HG03442 (cell line): ENCODE data around the gene CALR3.
"Not testable (repeated sequence)": the region's sequence is repeated elsewhere in the genome, so short reads cannot be mapped to it uniquely, and the experiment has no call there.

Experiments used
- ATAC-seq: cut with Tn5 transposase; IDR thresholded peaks from one replicate; pipeline ENCODE4 v1.9.1; 2021; ENCODE audit warnings: mild to moderate bottlenecking, moderate library complexity; ENCODE audit not compliant: unreplicated experiment

Gene CALR3, protein sequence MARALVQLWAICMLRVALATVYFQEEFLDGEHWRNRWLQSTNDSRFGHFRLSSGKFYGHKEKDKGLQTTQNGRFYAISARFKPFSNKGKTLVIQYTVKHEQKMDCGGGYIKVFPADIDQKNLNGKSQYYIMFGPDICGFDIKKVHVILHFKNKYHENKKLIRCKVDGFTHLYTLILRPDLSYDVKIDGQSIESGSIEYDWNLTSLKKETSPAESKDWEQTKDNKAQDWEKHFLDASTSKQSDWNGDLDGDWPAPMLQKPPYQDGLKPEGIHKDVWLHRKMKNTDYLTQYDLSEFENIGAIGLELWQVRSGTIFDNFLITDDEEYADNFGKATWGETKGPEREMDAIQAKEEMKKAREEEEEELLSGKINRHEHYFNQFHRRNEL

GRCh38 chr19:16495982-16496612 is at the start of gene CALR3, which contains the start of gene C19orf44:
Gene CALR3, minus strand, starts transcription at chr19:16496167. Its CDS starts 38 bp downstream, at chr19:16496129.
Gene C19orf44, plus strand, starts transcription at chr19:16496394. Its CDS starts 4,399 bp downstream, at chr19:16500793.
- peak; percentile 95 for ATAC-seq

- ATAC-seq = no peak
Observed at GRCh38 chr19:16544473-16545231, 48.7 kb upstream of the CALR3 start.

DNA sequence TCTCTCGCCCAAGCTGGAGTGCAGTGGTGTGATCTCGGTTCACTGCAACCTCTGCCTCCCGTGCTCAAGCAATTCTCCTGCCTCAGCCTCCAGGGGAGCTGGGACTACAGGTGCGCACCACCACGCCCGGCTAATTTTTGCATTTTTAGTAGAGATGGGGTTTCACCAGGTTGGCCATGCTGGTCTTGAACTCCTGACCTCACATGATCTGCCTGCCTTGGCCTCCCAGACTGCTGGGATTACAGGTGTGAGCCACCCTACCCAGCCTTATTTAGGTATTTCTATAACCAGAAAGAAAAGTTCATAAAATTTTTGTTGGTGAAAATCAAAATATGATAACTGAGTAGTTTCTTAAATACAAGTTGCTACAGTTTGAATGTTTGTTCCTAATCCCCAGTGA is 47.8 kb upstream of the CALR3 start:
- ATAC-seq = not testable (repeated sequence)

DNA sequence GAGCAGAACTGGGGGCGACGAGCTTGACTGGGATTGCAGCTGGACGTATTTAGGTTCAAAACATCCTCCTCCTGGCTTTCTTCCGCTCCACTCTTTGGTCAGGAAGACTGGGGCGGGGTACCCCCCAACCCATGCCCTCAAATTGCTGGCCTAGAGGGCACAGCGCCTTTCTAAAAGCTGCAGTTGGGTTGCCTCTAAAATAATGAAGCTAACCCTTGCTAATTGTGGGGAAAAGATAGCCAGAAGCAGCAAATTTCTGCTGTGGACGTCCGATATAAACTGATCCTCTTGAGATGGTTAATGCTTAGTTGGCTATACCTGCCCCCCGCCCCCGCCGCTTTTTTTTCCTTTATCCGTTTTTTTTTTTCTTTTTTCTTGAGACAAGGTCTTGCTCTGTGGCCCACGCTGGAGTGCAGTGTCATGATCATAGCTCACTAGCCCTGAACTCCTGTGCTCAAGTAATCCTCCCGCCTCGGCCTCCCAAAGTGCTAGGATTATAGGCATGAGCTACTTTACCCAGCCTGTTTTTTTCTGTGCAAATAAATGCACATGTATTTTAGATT is 47.0 kb upstream of the CALR3 start:
- ATAC-seq = no peak

DNA sequence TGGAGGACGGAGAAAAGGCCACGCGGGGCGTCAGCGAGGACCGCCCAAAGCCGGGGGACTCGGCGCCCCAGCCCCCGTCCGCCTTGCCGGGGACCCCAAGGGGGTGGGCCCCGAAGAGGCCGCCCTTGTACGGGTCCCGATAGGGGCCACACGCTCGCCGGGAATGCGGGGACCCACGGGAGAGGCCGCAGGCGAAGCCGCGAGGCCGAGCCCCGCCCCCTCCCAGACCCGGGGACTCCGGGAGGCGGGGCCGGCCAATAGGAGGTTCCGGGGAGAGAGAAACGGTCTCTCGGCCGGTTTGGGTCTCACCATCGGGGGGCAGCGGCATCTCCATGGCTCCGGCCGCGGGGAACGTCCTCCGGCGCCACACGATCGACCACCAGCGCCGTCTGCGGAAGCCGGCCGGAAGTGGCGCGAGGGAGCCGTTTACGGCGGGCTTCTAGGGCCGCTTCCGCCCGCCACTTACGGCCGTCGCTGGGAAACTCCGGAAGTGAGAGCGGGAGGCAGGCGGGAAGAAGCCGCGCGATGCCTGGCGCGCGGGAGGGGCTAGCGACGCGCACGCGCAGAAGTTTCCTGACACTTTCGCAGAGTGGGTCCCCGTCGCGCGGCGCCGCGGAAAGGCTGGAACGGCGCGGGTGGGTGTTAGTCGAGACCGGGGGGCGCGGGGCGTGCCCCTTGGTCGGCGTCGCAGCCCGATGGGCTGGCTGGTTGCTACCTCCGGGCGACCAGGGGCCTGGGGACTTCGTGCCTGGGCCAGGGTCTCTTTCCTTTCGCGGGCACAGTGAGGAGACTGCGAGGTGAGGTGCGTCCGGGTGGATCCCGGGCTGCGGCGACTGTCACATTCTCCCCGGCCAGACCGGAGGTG is 46.3 kb upstream of the CALR3 start, which contains the start of gene CHERP:
Gene CHERP, minus strand, starts transcription at position 393 of the 865 bp plus-strand sequence. Its CDS starts 59 bp downstream, at position 334.
- peak; percentile 74 for ATAC-seq

GRCh38 chr19:16541526-16542044 is 45.6 kb upstream of the CALR3 start:
- peak; percentile 5 for ATAC-seq

- ATAC-seq = no peak
Observed at GRCh38 chr19:16540948-16541347, 45.0 kb upstream of the CALR3 start.

GRCh38 chr19:16537111-16537510 is 41.1 kb upstream of the CALR3 start:
- ATAC-seq = no peak

DNA sequence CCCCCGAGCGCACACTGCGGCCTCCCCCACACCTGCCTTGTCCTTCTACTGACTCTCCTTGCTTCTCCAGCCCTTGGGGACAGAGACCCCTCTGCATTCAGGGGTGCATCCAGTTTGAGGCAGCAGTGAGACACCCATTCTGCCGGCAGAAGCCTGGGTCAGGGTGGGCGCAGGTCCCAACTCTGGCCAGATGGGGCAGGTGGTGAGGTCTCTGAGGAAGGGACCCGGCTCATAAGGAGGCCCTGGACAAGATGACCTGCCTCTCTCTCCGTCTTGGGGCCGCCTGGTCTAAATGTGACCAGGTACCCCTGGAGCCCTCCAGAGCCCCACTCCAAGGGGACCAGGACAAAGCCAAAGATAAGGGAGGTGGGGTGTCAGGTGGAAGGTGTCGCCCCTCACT is 40.2 kb upstream of the CALR3 start:
- ATAC-seq = no peak

- no peak for ATAC-seq
Observed at GRCh38 chr19:16535381-16535780, 39.4 kb upstream of the CALR3 start.

DNA sequence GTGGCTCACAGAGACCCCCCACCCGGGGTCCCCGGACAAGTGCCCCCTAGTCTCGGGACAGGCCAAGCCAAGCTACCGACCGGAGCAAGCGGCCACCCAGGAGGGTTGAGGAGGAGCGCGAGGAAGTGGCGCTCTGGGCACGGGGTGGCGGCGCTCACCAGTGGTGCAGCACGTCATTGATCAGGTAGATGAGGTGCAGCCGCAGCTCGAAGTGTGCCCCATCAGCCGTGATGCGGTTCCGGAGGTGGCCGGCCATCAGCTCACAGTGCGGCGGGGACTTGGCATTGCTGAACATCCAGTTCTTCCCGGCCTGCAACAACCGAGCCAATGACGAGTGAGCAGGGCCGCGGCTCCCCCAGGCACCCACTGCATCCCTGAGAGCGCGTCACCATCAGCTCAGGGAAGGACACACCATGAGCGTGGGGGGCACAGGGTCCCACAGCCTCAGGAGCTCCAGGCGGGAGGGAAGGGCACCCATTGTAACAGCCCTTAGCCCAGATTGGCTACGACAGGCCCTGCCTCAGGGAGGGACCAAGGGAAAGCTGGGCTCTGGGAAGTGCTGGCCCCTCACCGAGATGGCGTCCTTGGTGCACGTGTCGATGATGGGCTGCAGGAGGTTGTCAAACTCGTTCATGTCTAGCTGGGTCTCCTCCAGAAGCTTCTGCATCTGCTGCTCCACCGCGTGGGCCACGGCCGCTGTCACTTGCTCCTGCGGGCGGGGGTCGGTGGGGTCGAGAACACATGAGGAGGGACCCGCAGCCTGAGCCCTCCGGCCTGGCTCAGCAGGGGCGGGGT is 36.7 kb upstream of the CALR3 start:
- ATAC-seq = no peak

DNA sequence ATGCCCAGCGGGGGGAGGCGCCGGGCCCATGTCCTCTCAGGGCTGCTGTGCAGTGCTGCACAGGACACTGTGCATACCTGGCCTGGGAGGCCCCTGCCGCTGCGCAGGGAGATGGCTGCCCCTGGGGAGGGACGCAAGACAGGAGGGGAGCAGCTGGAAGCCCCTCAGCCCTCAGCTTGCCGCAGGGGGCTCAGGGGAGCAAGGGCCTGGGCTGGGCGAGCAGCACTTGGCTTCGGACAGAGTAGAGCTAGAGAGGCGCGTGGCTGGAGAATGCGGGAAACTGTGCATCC is 35.4 kb upstream of the CALR3 start:
- no peak for ATAC-seq

GRCh38 chr19:16530540-16531379 is 34.8 kb upstream of the CALR3 start:
- no peak for ATAC-seq

GRCh38 chr19:16529466-16530144 is 33.6 kb upstream of the CALR3 start:
- no peak for ATAC-seq

GRCh38 chr19:16527971-16528521 is 32.1 kb upstream of the CALR3 start:
- ATAC-seq = no peak

GRCh38 chr19:16527334-16527935 is 31.5 kb upstream of the CALR3 start:
- no peak for ATAC-seq
